HepG2 (cell line): Measurements from ENCODE around the gene PODXL. TPM values are rescaled to one million over a fixed set of nuclear protein-coding genes. Genes with fewer than 3 reads are reported as not detected.

Experiments used
- ATAC-seq: fragments of 200-7000 bp; cut with Tn5 transposase; 3 replicates; pipeline ENCODE4 v1.9.1; 2020; ENCODE audit warnings: mild to moderate bottlenecking, moderate library complexity
- BruUV-seq: library from RNA; stranded (reverse); fragments of 400-500 nt; replicated peaks from 2 replicates; lab custom pipeline; 2021; lab: Mats Ljungman, UMichigan
- CTCF ChIA-PET: fragments of 300-600 bp; formaldehyde crosslinking; extraction: SDS; loops from one replicate; lab custom pipeline; 2021; ENCODE audit warnings: low total read pairs, inconsistent platforms, low intra/inter-chr PET ratio; lab: Yijun Ruan, JAX
- POLR2A ChIA-PET: fragments of 350-600 bp; sonication (Branson Sonifier 250); formaldehyde crosslinking; loops from one replicate; lab custom pipeline; 2020; ENCODE audit warnings: antibody characterized with exemption, inconsistent platforms; lab: Yijun Ruan, JAX
- DNase-seq: peaks from one replicate; pipeline ENCODE4 v3.0.0-alpha.2; 2015; ENCODE audit warnings: low spot score
- FAIRE-seq: peaks from 3 replicates; lab custom pipeline; 2011; peaks lifted over from hg19 to GRCh38; lab: Jason Lieb, UNC
- H2AFZ ChIP-seq: one replicate; pipeline ENCODE4 v1.6.1; 2011; ENCODE audit warnings: low read length, inconsistent platforms
- H3K27ac ChIP-seq: fragments of 300-600 bp; 3 replicates; pipeline ENCODE4 v1.8.0; 2011; ENCODE audit warnings: mixed run types, mild to moderate bottlenecking, mixed read lengths, low read length, inconsistent platforms; ENCODE audit not compliant: insufficient read depth; ENCODE audit errors: extremely low read length
- H3K27me3 ChIP-seq, 2 experiments: fragments of 200-600 bp in 1 of 2; 2 replicates in 1 of 2; 3 replicates in 1 of 2; pipeline versions ENCODE4 v1.6.0 to v1.8.0; 2011; ENCODE audit warnings: low read length in 2 of 2, mild to moderate bottlenecking in 2 of 2, moderate library complexity in 2 of 2, inconsistent platforms in 1 of 2; ENCODE audit not compliant: insufficient read depth in 2 of 2, control insufficient read depth in 1 of 2
- H3K36me3 ChIP-seq, 2 experiments: fragments of 200-600 bp in 1 of 2; replicated peaks in 1 of 2; 2 replicates in 1 of 2; 3 replicates in 1 of 2; pipeline versions ENCODE4 v1.5.1 to v1.8.0; 2011; ENCODE audit warnings: low read length in 2 of 2, inconsistent platforms in 1 of 2; ENCODE audit not compliant: insufficient read depth in 2 of 2, control insufficient read depth in 1 of 2
- H3K4me1 ChIP-seq: 2 replicates; pipeline ENCODE4 v1.5.1; 2012; ENCODE audit warnings: low read length, inconsistent platforms; ENCODE audit not compliant: insufficient read depth
- H3K4me2 ChIP-seq: 2 replicates; pipeline ENCODE4 v1.6.0; 2011; ENCODE audit warnings: low read depth, low read length, inconsistent platforms
- H3K4me3 ChIP-seq, 3 experiments: fragments of 200-600 bp in 1 of 3; sonication (generic), shearing (Covaris generic) in 1 of 3; replicated peaks in 1 of 3; 2 replicates each; pipeline ENCODE4 v1.5.1; 2011 to 2016; ENCODE audit warnings: low read length in 3 of 3, inconsistent platforms in 2 of 3, low read depth in 2 of 3, mild to moderate bottlenecking in 2 of 3, control low read depth in 1 of 3, mixed read lengths in 1 of 3; ENCODE audit not compliant: insufficient read depth in 1 of 3
- H3K79me2 ChIP-seq: one replicate; pipeline ENCODE4 v1.6.1; 2011; ENCODE audit warnings: low read length, inconsistent platforms; ENCODE audit not compliant: insufficient read depth
- H3K9ac ChIP-seq: 2 replicates; pipeline ENCODE4 v1.6.0; 2011; ENCODE audit warnings: mild to moderate bottlenecking, low read depth, low read length, inconsistent platforms; ENCODE audit not compliant: insufficient read depth
- H3K9me3 ChIP-seq: 2 replicates; pipeline ENCODE4 v1.5.1; 2012; ENCODE audit warnings: mild to moderate bottlenecking, low read length
- H4K20me1 ChIP-seq: 2 replicates; pipeline ENCODE4 v1.6.0; 2011; ENCODE audit warnings: inconsistent platforms, mild to moderate bottlenecking, low read length, moderate library complexity; ENCODE audit not compliant: insufficient read depth
- ATF7-NPFF ChIP-seq: sonication (generic); formaldehyde crosslinking; IDR thresholded peaks from 2 replicates; pipeline ENCODE4 v1.8.1; 2023; ENCODE audit warnings: mild to moderate bottlenecking, low read depth, missing genetic modification reagents, moderate library complexity
- CAMTA2 ChIP-seq: sonication (generic); formaldehyde crosslinking; IDR thresholded peaks from 2 replicates; pipeline ENCODE4 v1.4.0; 2020; ENCODE audit warnings: mild to moderate bottlenecking, missing genetic modification reagents, borderline replicate concordance
- NRL ChIP-seq: sonication (generic); formaldehyde crosslinking; IDR thresholded peaks from 2 replicates; pipeline ENCODE4 v1.5.0; 2020; ENCODE audit warnings: missing genetic modification reagents, mild to moderate bottlenecking, moderate library complexity, borderline replicate concordance
- RAD21 ChIP-seq: fragments of 450-650 bp; formaldehyde crosslinking; IDR thresholded peaks from 2 replicates; pipeline ENCODE4 v1.5.0; 2020; ENCODE audit warnings: mild to moderate bottlenecking
- ZFP36L2 ChIP-seq: sonication (generic); formaldehyde crosslinking; IDR thresholded peaks from 2 replicates; pipeline ENCODE4 v1.4.0; 2020; ENCODE audit warnings: missing genetic modification reagents
- ZNF546 ChIP-seq: sonication (generic); formaldehyde crosslinking; conservative IDR thresholded peaks from 2 replicates; pipeline ENCODE4 v1.8.1; 2023; ENCODE audit warnings: mild to moderate bottlenecking, missing genetic modification reagents
- ZNF768 ChIP-seq: sonication (generic); formaldehyde crosslinking; IDR thresholded peaks from 2 replicates; pipeline ENCODE4 v1.4.0; 2020; ENCODE audit warnings: missing genetic modification reagents
- ZNF841 ChIP-seq: sonication (generic); formaldehyde crosslinking; IDR thresholded peaks from 2 replicates; pipeline ENCODE4 v1.8.1; 2023; ENCODE audit warnings: missing genetic modification reagents, borderline replicate concordance
- WGBS: methylation state at CpG from one replicate; pipeline ENCODE4 v1.1.6; 2017; ENCODE audit warnings: low lambda C conversion rate; 5-methylcytosine and 5-hydroxymethylcytosine counted together
- in situ Hi-C: cut with HindIII; loops from 2 replicates; pipeline ENCODE4 v1.10.0; 2017; ENCODE audit warnings: low pct_unique_long_range_greater_than_20kb; ENCODE audit not compliant: extremely low pct_ligation_motif_present
- intact Hi-C: fragments of 100-400 bp; cut with micrococcal nuclease; formaldehyde crosslinking; loops from one replicate; pipeline ENCODE4 v1.10.0; 2022; ENCODE audit not compliant: unreplicated experiment
- polyA plus RNA-seq, 8 experiments: library from polyadenylated mRNA; depleted of rRNA in 3 of 8; stranded (reverse) in 7 of 8; unstranded in 1 of 8; fragments of >200 nt; fragmentation: Illumina TruSeq in 4 of 8; extraction: Trizol in 4 of 8; gene quantifications; 2 replicates each; pipeline versions ENCODE4 v1.2.1 to v1.2.3, GENCODE V29; 2011 to 2016; ENCODE audit warnings: low read depth in 4 of 8, missing spikeins in 1 of 8, mixed read lengths in 1 of 8; ENCODE audit not compliant: insufficient read depth in 1 of 8
- total RNA-seq, 5 experiments: library from RNA; depleted of rRNA; stranded (reverse); fragments of >200 nt; fragmentation: Illumina TruSeq; extraction: Trizol; gene quantifications; 2 replicates each; pipeline ENCODE4 v1.2.3, GENCODE V29; 2016; ENCODE audit warnings: low read depth in 1 of 5
- TF ChIP-seq, protein P1 (sequence below): sonication (generic); formaldehyde crosslinking; IDR thresholded peaks from 2 replicates; pipeline ENCODE4 v1.9.0; 2021; ENCODE audit warnings: missing genetic modification reagents, mild to moderate bottlenecking, borderline replicate concordance
- TF ChIP-seq, protein P2 (sequence below): IDR thresholded peaks from 2 replicates; pipeline ENCODE4 v1.6.1; 2012; ENCODE audit warnings: low read depth, low read length, improper control_type of control experiment
- TF ChIP-seq, protein P3 (sequence below): sonication (generic); formaldehyde crosslinking; IDR thresholded peaks from 2 replicates; pipeline ENCODE4 v1.8.1; 2023; ENCODE audit warnings: missing genetic modification reagents, inconsistent platforms, borderline replicate concordance
- TF ChIP-seq, protein P4 (sequence below): sonication (generic); formaldehyde crosslinking; IDR thresholded peaks from 2 replicates; pipeline ENCODE4 v1.5.1; 2020; ENCODE audit warnings: missing genetic modification reagents, mild to moderate bottlenecking, borderline replicate concordance
- TF ChIP-seq, protein P5 (sequence below): sonication (generic); formaldehyde crosslinking; IDR thresholded peaks from 2 replicates; pipeline ENCODE4; 2020; ENCODE audit warnings: missing genetic modification reagents, mild to moderate bottlenecking, borderline replicate concordance

PODXL gene
- total and polyA plus RNA-seq, 2 of the 13 experiments (the other 11 are each of a cell fraction or from before 2014, with no cell fraction given) = 0.22 to 0.54 TPM

DNA sequence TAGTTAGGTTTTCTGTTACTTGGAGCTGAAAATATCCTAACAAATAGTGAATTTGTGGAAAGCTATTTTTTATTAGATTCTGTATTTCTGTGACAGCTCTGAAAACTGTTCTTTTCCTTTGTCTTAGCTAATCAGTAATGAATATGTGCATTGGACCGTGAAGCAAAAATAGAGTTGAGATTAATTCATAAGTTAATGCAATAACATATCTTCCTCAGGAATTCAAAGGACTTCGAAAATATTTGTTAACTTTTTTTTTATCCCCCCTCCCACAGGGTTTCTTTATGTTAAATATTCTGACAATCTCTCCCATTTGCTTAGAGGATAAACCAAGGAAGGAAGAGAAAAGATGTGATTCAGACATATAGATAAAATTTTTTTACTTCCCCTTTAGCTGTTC is 101.4 kb downstream of the PODXL start (continued):
- TF ChIP-seq, protein P1, sequence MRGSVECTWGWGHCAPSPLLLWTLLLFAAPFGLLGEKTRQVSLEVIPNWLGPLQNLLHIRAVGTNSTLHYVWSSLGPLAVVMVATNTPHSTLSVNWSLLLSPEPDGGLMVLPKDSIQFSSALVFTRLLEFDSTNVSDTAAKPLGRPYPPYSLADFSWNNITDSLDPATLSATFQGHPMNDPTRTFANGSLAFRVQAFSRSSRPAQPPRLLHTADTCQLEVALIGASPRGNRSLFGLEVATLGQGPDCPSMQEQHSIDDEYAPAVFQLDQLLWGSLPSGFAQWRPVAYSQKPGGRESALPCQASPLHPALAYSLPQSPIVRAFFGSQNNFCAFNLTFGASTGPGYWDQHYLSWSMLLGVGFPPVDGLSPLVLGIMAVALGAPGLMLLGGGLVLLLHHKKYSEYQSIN (CRISPR knock-in tag) = no peak
- TF ChIP-seq NRL (CRISPR knock-in tag) (no peak), ZNF768 (CRISPR knock-in tag) (no peak), ATF7-NPFF (CRISPR knock-in tag) (no peak), ZNF841 (CRISPR knock-in tag) (no peak), CAMTA2 (CRISPR knock-in tag) (no peak), RAD21 (CRISPR knock-in tag) (no peak)
- TF ChIP-seq, protein P2, sequence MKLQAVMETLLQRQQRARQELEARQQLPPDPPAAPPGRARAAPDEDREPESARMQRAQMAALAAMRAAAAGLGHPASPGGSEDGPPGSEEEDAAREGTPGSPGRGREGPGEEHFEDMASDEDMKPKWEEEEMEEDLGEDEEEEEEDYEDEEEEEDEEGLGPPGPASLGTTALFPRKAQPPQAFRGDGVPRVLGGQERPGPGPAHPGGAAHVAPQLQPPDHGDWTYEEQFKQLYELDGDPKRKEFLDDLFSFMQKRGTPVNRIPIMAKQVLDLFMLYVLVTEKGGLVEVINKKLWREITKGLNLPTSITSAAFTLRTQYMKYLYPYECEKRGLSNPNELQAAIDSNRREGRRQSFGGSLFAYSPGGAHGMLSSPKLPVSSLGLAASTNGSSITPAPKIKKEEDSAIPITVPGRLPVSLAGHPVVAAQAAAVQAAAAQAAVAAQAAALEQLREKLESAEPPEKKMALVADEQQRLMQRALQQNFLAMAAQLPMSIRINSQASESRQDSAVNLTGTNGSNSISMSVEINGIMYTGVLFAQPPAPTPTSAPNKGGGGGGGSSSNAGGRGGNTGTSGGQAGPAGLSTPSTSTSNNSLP = no peak
- TF ChIP-seq, protein P3, sequence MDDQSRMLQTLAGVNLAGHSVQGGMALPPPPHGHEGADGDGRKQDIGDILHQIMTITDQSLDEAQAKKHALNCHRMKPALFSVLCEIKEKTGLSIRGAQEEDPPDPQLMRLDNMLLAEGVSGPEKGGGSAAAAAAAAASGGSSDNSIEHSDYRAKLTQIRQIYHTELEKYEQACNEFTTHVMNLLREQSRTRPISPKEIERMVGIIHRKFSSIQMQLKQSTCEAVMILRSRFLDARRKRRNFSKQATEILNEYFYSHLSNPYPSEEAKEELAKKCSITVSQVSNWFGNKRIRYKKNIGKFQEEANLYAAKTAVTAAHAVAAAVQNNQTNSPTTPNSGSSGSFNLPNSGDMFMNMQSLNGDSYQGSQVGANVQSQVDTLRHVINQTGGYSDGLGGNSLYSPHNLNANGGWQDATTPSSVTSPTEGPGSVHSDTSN (CRISPR knock-in tag) = no peak

DNA sequence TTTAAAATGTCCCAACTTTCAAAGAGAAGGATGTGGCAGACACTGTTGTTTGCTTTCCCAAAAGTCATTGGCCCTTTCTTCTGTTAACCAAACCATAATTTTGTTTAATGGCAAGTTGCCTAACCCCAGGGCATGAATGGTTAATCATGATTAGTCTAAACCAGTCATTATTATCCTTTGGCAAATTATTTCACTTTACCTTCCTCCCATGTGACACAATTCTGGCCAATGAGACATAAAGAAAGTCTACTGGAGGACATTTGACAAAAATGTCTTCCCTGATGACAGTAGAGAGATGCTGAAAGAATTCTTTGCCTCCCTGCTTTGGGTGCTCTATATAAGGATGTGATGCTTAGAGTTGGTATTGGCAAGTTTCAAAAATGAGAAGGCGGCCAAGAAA is 101.9 kb downstream of the PODXL start:
- intact Hi-C loops = no loop called here
- Histone ChIP-seq H3K27ac (no peak overlapping the region), H3K27me3 (no peaks in the 10 kb centered on the region), H3K4me2 (no peak overlapping the region), H2AFZ (no peak overlapping the region), H3K4me3 (no peak overlapping the region), H3K4me1 (no peaks in the 10 kb centered on the region), H4K20me1 (no peaks in the 10 kb centered on the region), H3K36me3 (peaks cover 2 to 20% of the 10 kb centered on the region in 2 experiments; a peak in 4 of 5 replicates), H3K9me3 (no peaks in the 10 kb centered on the region), H3K79me2 (no peaks in the 10 kb centered on the region), H3K9ac (no peak overlapping the region)
- ATAC-seq (no peak), FAIRE-seq (no peak), DNase-seq (no peak)
- 96% methylated on average over 1 of the region's 1 CpG for WGBS
- BruUV-seq = no TSS peak
- in situ Hi-C loops = no loop called here
- POLR2A ChIA-PET = no interaction called here
- CTCF ChIA-PET = no interaction called here
- TF ChIP-seq ZFP36L2 (no peak), ZNF768 (CRISPR knock-in tag) (no peak), ZNF546 (CRISPR knock-in tag) (no peak)
- TF ChIP-seq, protein P4, sequence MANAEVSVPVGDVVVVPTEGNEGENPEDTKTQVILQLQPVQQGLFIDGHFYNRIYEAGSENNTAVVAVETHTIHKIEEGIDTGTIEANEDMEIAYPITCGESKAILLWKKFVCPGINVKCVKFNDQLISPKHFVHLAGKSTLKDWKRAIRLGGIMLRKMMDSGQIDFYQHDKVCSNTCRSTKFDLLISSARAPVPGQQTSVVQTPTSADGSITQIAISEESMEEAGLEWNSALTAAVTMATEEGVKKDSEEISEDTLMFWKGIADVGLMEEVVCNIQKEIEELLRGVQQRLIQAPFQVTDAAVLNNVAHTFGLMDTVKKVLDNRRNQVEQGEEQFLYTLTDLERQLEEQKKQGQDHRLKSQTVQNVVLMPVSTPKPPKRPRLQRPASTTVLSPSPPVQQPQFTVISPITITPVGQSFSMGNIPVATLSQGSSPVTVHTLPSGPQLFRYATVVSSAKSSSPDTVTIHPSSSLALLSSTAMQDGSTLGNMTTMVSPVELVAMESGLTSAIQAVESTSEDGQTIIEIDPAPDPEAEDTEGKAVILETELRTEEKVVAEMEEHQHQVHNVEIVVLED (CRISPR knock-in tag) = no peak
- TF ChIP-seq, protein P5, sequence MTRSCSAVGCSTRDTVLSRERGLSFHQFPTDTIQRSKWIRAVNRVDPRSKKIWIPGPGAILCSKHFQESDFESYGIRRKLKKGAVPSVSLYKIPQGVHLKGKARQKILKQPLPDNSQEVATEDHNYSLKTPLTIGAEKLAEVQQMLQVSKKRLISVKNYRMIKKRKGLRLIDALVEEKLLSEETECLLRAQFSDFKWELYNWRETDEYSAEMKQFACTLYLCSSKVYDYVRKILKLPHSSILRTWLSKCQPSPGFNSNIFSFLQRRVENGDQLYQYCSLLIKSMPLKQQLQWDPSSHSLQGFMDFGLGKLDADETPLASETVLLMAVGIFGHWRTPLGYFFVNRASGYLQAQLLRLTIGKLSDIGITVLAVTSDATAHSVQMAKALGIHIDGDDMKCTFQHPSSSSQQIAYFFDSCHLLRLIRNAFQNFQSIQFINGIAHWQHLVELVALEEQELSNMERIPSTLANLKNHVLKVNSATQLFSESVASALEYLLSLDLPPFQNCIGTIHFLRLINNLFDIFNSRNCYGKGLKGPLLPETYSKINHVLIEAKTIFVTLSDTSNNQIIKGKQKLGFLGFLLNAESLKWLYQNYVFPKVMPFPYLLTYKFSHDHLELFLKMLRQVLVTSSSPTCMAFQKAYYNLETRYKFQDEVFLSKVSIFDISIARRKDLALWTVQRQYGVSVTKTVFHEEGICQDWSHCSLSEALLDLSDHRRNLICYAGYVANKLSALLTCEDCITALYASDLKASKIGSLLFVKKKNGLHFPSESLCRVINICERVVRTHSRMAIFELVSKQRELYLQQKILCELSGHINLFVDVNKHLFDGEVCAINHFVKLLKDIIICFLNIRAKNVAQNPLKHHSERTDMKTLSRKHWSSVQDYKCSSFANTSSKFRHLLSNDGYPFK (CRISPR knock-in tag) = no peak
